Keratinocyte (primary cell): Measurements from ENCODE around the gene CPAMD8. TPM values are rescaled to one million over a fixed set of nuclear protein-coding genes. Genes with fewer than 3 reads are reported as not detected.

ENCODE experiments used
- DNase-seq: peaks from one replicate; pipeline ENCODE4 v3.0.0-alpha.2; 2011; ENCODE audit warnings: low read depth, missing footprints, low spot score
- FAIRE-seq: peaks from 2 replicates; lab custom pipeline; 2011; peaks lifted over from hg19 to GRCh38; lab: Jason Lieb, UNC
- H2AFZ ChIP-seq: 2 replicates; pipeline ENCODE4 v1.6.0; 2012; ENCODE audit warnings: low read length, control low read depth, inconsistent platforms; ENCODE audit not compliant: control insufficient read depth
- H3K27ac ChIP-seq: 2 replicates; pipeline ENCODE4 v1.5.1; 2011; ENCODE audit warnings: low read length; ENCODE audit not compliant: control insufficient read depth, insufficient read depth
- H3K27me3 ChIP-seq: 3 replicates; pipeline ENCODE4 v1.6.0; 2011; ENCODE audit warnings: low read length; ENCODE audit not compliant: control insufficient read depth, insufficient read depth; ENCODE audit errors: extremely low read depth
- H3K36me3 ChIP-seq, 2 experiments: 2 replicates in 1 of 2; 3 replicates in 1 of 2; pipeline ENCODE4 v1.5.1; 2011; ENCODE audit warnings: low read length in 2 of 2, mild to moderate bottlenecking in 1 of 2; ENCODE audit not compliant: control insufficient read depth in 2 of 2, insufficient read depth in 2 of 2; ENCODE audit errors: extremely low read depth in 1 of 2
- H3K4me1 ChIP-seq: 3 replicates; pipeline ENCODE4 v1.5.1; 2011; ENCODE audit warnings: low read length; ENCODE audit not compliant: control insufficient read depth, insufficient read depth; ENCODE audit errors: extremely low read depth
- H3K4me2 ChIP-seq: 3 replicates; pipeline ENCODE4 v1.6.0; 2011; ENCODE audit warnings: low read depth, low read length; ENCODE audit not compliant: control insufficient read depth, insufficient read depth; ENCODE audit errors: extremely low read depth
- H3K4me3 ChIP-seq, 3 experiments: fragments of 200-600 bp in 1 of 3; sonication (generic) in 1 of 3; 2 replicates in 2 of 3; 3 replicates in 1 of 3; pipeline ENCODE4 v1.5.1; 2011 to 2016; ENCODE audit warnings: low read length in 3 of 3, mild to moderate bottlenecking in 3 of 3, control low read depth in 2 of 3, inconsistent platforms in 1 of 3, low read depth in 1 of 3, mixed read lengths in 1 of 3, mixed run types in 1 of 3, moderate library complexity in 1 of 3; ENCODE audit not compliant: control insufficient read depth in 2 of 3, insufficient read depth in 2 of 3; ENCODE audit errors: extremely low read depth in 1 of 3
- H3K79me2 ChIP-seq: 2 replicates; pipeline ENCODE4 v1.6.0; 2012; ENCODE audit warnings: low read length; ENCODE audit not compliant: control insufficient read depth, insufficient read depth
- H3K9ac ChIP-seq: 3 replicates; pipeline ENCODE4 v1.6.0; 2011; ENCODE audit warnings: low read length; ENCODE audit not compliant: control insufficient read depth, insufficient read depth; ENCODE audit errors: extremely low read depth
- H3K9me1 ChIP-seq: 3 replicates; pipeline ENCODE4 v1.6.0; 2011; ENCODE audit warnings: low read length; ENCODE audit not compliant: control insufficient read depth, insufficient read depth; ENCODE audit errors: extremely low read depth
- H3K9me3 ChIP-seq: 2 replicates; pipeline ENCODE4 v1.5.1; 2012; ENCODE audit warnings: low read depth, low read length; ENCODE audit not compliant: control insufficient read depth
- H4K20me1 ChIP-seq: 3 replicates; pipeline ENCODE4 v1.6.0; 2011; ENCODE audit warnings: low read length; ENCODE audit not compliant: control insufficient read depth, insufficient read depth; ENCODE audit errors: extremely low read depth
- EZH2 ChIP-seq: IDR thresholded peaks from one replicate; pipeline ENCODE4 v1.6.1; 2012; ENCODE audit warnings: inconsistent platforms, mild to moderate bottlenecking, low read length, moderate library complexity
- dilution Hi-C: fragments of 300-500 bp; cut with MboI; formaldehyde crosslinking; loops from one replicate; pipeline ENCODE4 v1.7.0; 2020; ENCODE audit warnings: low sequenced_read_pairs; ENCODE audit not compliant: extremely low pct_ligation_motif_present
- polyA plus RNA-seq, 5 experiments: library from polyadenylated mRNA; depleted of rRNA in 3 of 5; stranded (reverse) in 3 of 5; stranded (forward) in 1 of 5; unstranded in 1 of 5; fragments of >200 nt; gene quantifications; 1 replicate in 1 of 5; 2 replicates in 3 of 5; 3 replicates in 1 of 5; pipeline versions ENCODE4 v1.2.1 to v1.2.3, GENCODE V29; 2011 to 2012; ENCODE audit warnings: missing spikeins in 2 of 5, low read depth in 1 of 5, low replicate concordance in 1 of 5
- TF ChIP-seq, protein P1 (sequence below), 3 experiments: IDR thresholded peaks in 1 of 3; conservative IDR thresholded peaks in 1 of 3; optimal IDR thresholded peaks in 1 of 3; 2 replicates in 2 of 3; 3 replicates in 1 of 3; pipeline versions ENCODE3 to v1.5.1; 2011; ENCODE audit warnings: low read length in 3 of 3, mild to moderate bottlenecking in 3 of 3, moderate library complexity in 2 of 3, control low read depth in 1 of 3, inconsistent platforms in 1 of 3; ENCODE audit not compliant: insufficient read depth in 2 of 3; ENCODE audit errors: extremely low read depth in 1 of 3

The CPAMD8 gene
- polyA plus RNA-seq, 1 donor (not counting 4 experiments of a cell fraction or from before 2014, with no cell fraction given): 0.38 TPM

DNA sequence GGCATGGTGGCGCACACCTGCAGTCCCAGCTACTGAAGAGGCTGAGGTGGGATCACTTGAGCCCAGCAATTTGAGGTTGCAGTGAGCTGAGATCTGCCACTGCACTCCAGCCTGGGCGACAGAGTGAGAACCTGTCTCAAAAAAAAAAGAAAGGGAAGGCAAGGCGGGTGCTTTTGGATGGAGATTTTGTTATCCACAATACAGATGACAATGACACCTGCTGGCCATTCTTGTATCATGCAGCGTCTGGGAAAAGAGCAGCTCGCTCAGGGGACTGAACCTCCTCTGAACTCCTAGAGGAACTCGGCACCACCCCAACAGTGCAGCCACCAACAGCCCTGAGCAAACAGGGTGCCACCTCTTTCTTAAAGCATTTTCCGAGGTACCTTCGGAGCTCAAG, 25.8 kb upstream of the CPAMD8 start:
- DNase-seq (no peak), FAIRE-seq (no peak)
- Histone ChIP-seq H4K20me1 (no peaks in the 10 kb centered on the region), H3K9ac (no peak overlapping the region), H3K4me1 (peaks cover 7% of the 10 kb centered on the region), H3K4me3 (no peak overlapping the region), H3K36me3 (peaks cover 2 to 12% of the 10 kb centered on the region in 2 experiments), H3K9me1 (no peaks in the 10 kb centered on the region), H3K27ac (no peak overlapping the region), H3K9me3 (no peaks in the 10 kb centered on the region), H3K4me2 (no peak overlapping the region), H3K27me3 (no peaks in the 10 kb centered on the region), H2AFZ (no peak overlapping the region), H3K79me2 (no peaks in the 10 kb centered on the region)
- dilution Hi-C loops: no loop called here
- TF ChIP-seq, protein P1, sequence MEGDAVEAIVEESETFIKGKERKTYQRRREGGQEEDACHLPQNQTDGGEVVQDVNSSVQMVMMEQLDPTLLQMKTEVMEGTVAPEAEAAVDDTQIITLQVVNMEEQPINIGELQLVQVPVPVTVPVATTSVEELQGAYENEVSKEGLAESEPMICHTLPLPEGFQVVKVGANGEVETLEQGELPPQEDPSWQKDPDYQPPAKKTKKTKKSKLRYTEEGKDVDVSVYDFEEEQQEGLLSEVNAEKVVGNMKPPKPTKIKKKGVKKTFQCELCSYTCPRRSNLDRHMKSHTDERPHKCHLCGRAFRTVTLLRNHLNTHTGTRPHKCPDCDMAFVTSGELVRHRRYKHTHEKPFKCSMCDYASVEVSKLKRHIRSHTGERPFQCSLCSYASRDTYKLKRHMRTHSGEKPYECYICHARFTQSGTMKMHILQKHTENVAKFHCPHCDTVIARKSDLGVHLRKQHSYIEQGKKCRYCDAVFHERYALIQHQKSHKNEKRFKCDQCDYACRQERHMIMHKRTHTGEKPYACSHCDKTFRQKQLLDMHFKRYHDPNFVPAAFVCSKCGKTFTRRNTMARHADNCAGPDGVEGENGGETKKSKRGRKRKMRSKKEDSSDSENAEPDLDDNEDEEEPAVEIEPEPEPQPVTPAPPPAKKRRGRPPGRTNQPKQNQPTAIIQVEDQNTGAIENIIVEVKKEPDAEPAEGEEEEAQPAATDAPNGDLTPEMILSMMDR (optimal IDR thresholded peaks at IDR 0.05 in 1 of 3, IDR thresholded peaks at IDR 0.05 in 1 of 3, conservative IDR thresholded peaks at IDR 0.05 in 1 of 3; ENCODE audit: extremely low read depth in 1 of 3, insufficient read depth in 2 of 3, low read length in 3 of 3): peak; percentile 52 to 67 (median 63)
- TF ChIP-seq EZH2: no peak

DNA sequence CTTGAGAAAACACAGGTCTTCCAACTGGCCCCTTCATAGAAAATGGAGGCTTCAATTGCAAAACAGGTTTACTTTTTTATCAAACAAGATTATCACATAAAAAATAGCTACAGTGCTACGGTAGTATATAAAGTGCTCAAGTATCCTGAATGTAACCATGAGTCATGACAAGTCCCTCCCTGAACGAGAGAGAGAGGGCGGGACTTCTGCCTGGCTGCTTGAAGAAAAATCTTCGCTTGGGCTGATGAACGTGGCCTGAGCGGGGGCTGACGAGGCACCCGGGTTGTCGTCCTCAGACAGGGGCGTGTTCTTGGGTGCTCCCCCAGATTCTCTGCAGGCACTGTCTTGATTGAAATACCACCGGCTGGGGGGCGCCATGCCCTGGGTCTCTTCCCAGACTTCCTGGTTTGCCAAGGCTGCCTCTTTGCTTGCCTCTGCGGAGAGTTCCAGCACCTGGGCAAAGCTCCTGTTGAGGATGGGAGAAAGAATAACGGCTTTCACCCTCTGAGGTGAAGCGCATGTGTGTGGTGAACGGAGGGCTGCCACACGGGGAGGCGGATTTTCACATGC, 23.2 kb upstream of the CPAMD8 start:
- no peaks in the 10 kb centered on the region for H3K9me3 ChIP-seq
- dilution Hi-C loops: no loop called here
- FAIRE-seq (peak; percentile 84), DNase-seq (peak; percentile 15)
- no peak overlapping the region for H3K4me3 ChIP-seq
- peak overlapping the region; percentile 6 for H3K27ac ChIP-seq
- no peaks in the 10 kb centered on the region for H3K27me3 ChIP-seq
- no peaks in the 10 kb centered on the region for H4K20me1 ChIP-seq
- TF ChIP-seq, protein P1 (optimal IDR thresholded peaks at IDR 0.05 in 1 of 3, IDR thresholded peaks at IDR 0.05 in 1 of 3, conservative IDR thresholded peaks at IDR 0.05 in 1 of 3; ENCODE audit: extremely low read depth in 1 of 3, insufficient read depth in 2 of 3, low read length in 3 of 3): no peak
- no peak for TF ChIP-seq EZH2
- peak overlapping the region; percentile 80 for H2AFZ ChIP-seq
- H3K36me3 ChIP-seq: peaks cover 2 to 9% of the 10 kb centered on the region in 2 experiments
- peaks cover 7% of the 10 kb centered on the region for H3K4me1 ChIP-seq
- H3K79me2 ChIP-seq: no peaks in the 10 kb centered on the region
- peak overlapping the region; percentile 18 for H3K9ac ChIP-seq
- H3K9me1 ChIP-seq: no peaks in the 10 kb centered on the region
- H3K4me2 ChIP-seq: peak overlapping the region; percentile 35
